Measurements from ENCODE around the gene ZNF428. TPM values are rescaled to one million over a fixed set of nuclear protein-coding genes. Genes with fewer than 3 reads are reported as not detected.
"Not testable (repeated sequence)": the region's sequence is repeated elsewhere in the genome, so short reads cannot be mapped to it uniquely, and the experiment has no call there.

The ZNF428 gene
- total RNA-seq, 1 donor from 2014 or later: 27.6 TPM

- intact Hi-C loops (cut with micrococcal nuclease): no loop called here
These were observed 23.8 kb downstream of the ZNF428 start for GRCh38 chr19:43595605-43595998.

GRCh38 chr19:43594710-43595604 is 24.5 kb downstream of the ZNF428 start:
- intact Hi-C loops (cut with micrococcal nuclease): loop anchor here (1.0 kb wide), 3 partner anchors 40 to 162 kb away; no protein-coding TSS in a partner anchor

- intact Hi-C loops (cut with micrococcal nuclease): loop anchor here (1.0 kb wide), 3 partner anchors 39 to 161 kb away; no protein-coding TSS in a partner anchor
These were observed 25.2 kb downstream of the ZNF428 start for GRCh38 chr19:43594081-43594697.

GRCh38 chr19:43592800-43593350 is 26.6 kb downstream of the ZNF428 start:
- intact Hi-C loops (cut with micrococcal nuclease): no loop called here

GRCh38 chr19:43591904-43592772 is 27.3 kb downstream of the ZNF428 start:
- intact Hi-C loops (cut with micrococcal nuclease): no loop called here

GRCh38 chr19:43589678-43590077 is 29.8 kb downstream of the ZNF428 start:
- intact Hi-C loops (cut with micrococcal nuclease): no loop called here

GRCh38 chr19:43589277-43589676 is 30.2 kb downstream of the ZNF428 start:
- intact Hi-C loops (cut with micrococcal nuclease): no loop called here

- intact Hi-C loops (cut with micrococcal nuclease): not testable (repeated sequence)
These were observed 32.4 kb downstream of the ZNF428 start for GRCh38 chr19:43587029-43587428.

- intact Hi-C loops (cut with micrococcal nuclease): no loop called here
These were observed 33.1 kb downstream of the ZNF428 start for GRCh38 chr19:43586346-43586745.

GRCh38 chr19:43584484-43584883 is 34.9 kb downstream of the ZNF428 start:
- intact Hi-C loops (cut with micrococcal nuclease): no loop called here

- intact Hi-C loops (cut with micrococcal nuclease): no loop called here
These were observed 36.9 kb downstream of the ZNF428 start for GRCh38 chr19:43582495-43582894.

GRCh38 chr19:43581467-43581866 is 38.0 kb downstream of the ZNF428 start:
- intact Hi-C loops (cut with micrococcal nuclease): loop anchor here (2.0 kb wide), 1 partner anchor 19 kb away; no protein-coding TSS in a partner anchor

GRCh38 chr19:43578787-43579186 is 40.6 kb downstream of the ZNF428 start:
- intact Hi-C loops (cut with micrococcal nuclease): no loop called here

GRCh38 chr19:43575955-43576878 is 43.2 kb downstream of the ZNF428 start:
- intact Hi-C loops (cut with micrococcal nuclease): loop anchor here (1.0 to 2.0 kb wide), 10 partner anchors 14 to 178 kb away; partner anchors contain the start of genes IRGQ, SMG9, ZNF428 and ZNF575

- intact Hi-C loops (cut with micrococcal nuclease): loop anchor here (1.0 to 2.0 kb wide), 10 partner anchors 13 to 179 kb away; partner anchors contain the start of genes IRGQ, SMG9, ZNF428 and ZNF575
These were observed 44.1 kb downstream of the ZNF428 start, which contains the start of the genes PINLYP and XRCC1 for GRCh38 chr19:43575156-43575950. TSS of gene PINLYP (plus strand) at chr19:43575801. CDS start at chr19:43577192, 1,391 bp downstream. TSS of gene XRCC1 (minus strand) at chr19:43575527. CDS start at chr19:43575458, 69 bp downstream.

GRCh38 chr19:43574424-43575155 is 44.8 kb downstream of the ZNF428 start:
- intact Hi-C loops (cut with micrococcal nuclease): loop anchor here (1.0 to 2.0 kb wide), 10 partner anchors 12 to 180 kb away; partner anchors contain the start of genes IRGQ, SMG9, ZNF428 and ZNF575

GRCh38 chr19:43572171-43572588 is 47.2 kb downstream of the ZNF428 start:
- intact Hi-C loops (cut with micrococcal nuclease): no loop called here
